HepG2 (cell line): ENCODE results near the gene NPTXR. TPM values are rescaled to one million over a fixed set of nuclear protein-coding genes. Genes with fewer than 3 reads are reported as not detected.

Source experiments
- CC2D1A ChIP-seq: sonication (generic); formaldehyde crosslinking; IDR thresholded peaks from 2 replicates; pipeline ENCODE4 v1.8.1; 2023; ENCODE audit warnings: mild to moderate bottlenecking, missing genetic modification reagents
- POLR2AphosphoS2 ChIP-seq: IDR thresholded peaks from 2 replicates; pipeline ENCODE4 v1.6.1; 2011; ENCODE audit warnings: low read depth, low read length, improper control_type of control experiment
- TBX2 ChIP-seq: sonication (generic); formaldehyde crosslinking; IDR thresholded peaks from 2 replicates; pipeline ENCODE4 v1.5.0; 2020; ENCODE audit warnings: missing genetic modification reagents, mild to moderate bottlenecking, borderline replicate concordance
- THAP11 ChIP-seq: IDR thresholded peaks from 2 replicates; pipeline ENCODE4 v1.6.1; 2016; ENCODE audit warnings: missing biosample characterization, missing genetic modification reagents
- U2AF1 ChIP-seq: fragments of 200-400 bp; formaldehyde crosslinking; optimal IDR thresholded peaks from 2 replicates; pipeline ENCODE3; 2017; ENCODE audit warnings: mild to moderate bottlenecking, low read depth, low read length
- ZC3H13 ChIP-seq: sonication (generic); formaldehyde crosslinking; IDR thresholded peaks from 2 replicates; pipeline ENCODE4 v1.8.1; 2023; ENCODE audit warnings: mild to moderate bottlenecking, missing genetic modification reagents, moderate library complexity
- ZNF260 ChIP-seq: sonication (generic); formaldehyde crosslinking; IDR thresholded peaks from 2 replicates; pipeline ENCODE4 v1.4.0; 2020; ENCODE audit warnings: missing genetic modification reagents, low read depth, mild to moderate bottlenecking, borderline replicate concordance
- ZNF34 ChIP-seq: sonication (generic); formaldehyde crosslinking; IDR thresholded peaks from 2 replicates; pipeline ENCODE4 v1.4.0; 2020; ENCODE audit warnings: mild to moderate bottlenecking, missing genetic modification reagents, borderline replicate concordance
- ZNF629 ChIP-seq: sonication (generic); formaldehyde crosslinking; conservative IDR thresholded peaks from 2 replicates; pipeline ENCODE4 v1.5.0; 2020; ENCODE audit warnings: missing genetic modification reagents
- polyA plus RNA-seq, 8 experiments: library from polyadenylated mRNA; depleted of rRNA in 3 of 8; stranded (reverse) in 7 of 8; unstranded in 1 of 8; fragments of >200 nt; fragmentation: Illumina TruSeq in 4 of 8; extraction: Trizol in 4 of 8; gene quantifications; 2 replicates each; pipeline versions ENCODE4 v1.2.1 to v1.2.3, GENCODE V29; 2011 to 2016; ENCODE audit warnings: low read depth in 4 of 8, missing spikeins in 1 of 8, mixed read lengths in 1 of 8; ENCODE audit not compliant: insufficient read depth in 1 of 8
- total RNA-seq, 5 experiments: library from RNA; depleted of rRNA; stranded (reverse); fragments of >200 nt; fragmentation: Illumina TruSeq; extraction: Trizol; gene quantifications; 2 replicates each; pipeline ENCODE4 v1.2.3, GENCODE V29; 2016; ENCODE audit warnings: low read depth in 1 of 5
- TF ChIP-seq, protein P1 (sequence below): sonication (generic); formaldehyde crosslinking; IDR thresholded peaks from 2 replicates; pipeline ENCODE4 v1.9.0; 2022; ENCODE audit warnings: low read depth, missing genetic modification reagents
- TF ChIP-seq, protein P2 (sequence below): sonication (generic); formaldehyde crosslinking; IDR thresholded peaks from 2 replicates; pipeline ENCODE4 v1.5.0; 2020; ENCODE audit warnings: missing genetic modification reagents
- TF ChIP-seq, protein P3 (sequence below): sonication (generic); formaldehyde crosslinking; IDR thresholded peaks from 2 replicates; pipeline ENCODE4 v1.4.0; 2020; ENCODE audit warnings: missing genetic modification reagents
- TF ChIP-seq, protein P4 (sequence below): fragments of 450-650 bp; IDR thresholded peaks from 2 replicates; pipeline ENCODE4 v1.6.1; 2017

NPTXR gene
- total and polyA plus RNA-seq, 2 of the 13 experiments (the other 11 are each of a cell fraction or from before 2014, with no cell fraction given), result 2.6 to 4.8 TPM

DNA sequence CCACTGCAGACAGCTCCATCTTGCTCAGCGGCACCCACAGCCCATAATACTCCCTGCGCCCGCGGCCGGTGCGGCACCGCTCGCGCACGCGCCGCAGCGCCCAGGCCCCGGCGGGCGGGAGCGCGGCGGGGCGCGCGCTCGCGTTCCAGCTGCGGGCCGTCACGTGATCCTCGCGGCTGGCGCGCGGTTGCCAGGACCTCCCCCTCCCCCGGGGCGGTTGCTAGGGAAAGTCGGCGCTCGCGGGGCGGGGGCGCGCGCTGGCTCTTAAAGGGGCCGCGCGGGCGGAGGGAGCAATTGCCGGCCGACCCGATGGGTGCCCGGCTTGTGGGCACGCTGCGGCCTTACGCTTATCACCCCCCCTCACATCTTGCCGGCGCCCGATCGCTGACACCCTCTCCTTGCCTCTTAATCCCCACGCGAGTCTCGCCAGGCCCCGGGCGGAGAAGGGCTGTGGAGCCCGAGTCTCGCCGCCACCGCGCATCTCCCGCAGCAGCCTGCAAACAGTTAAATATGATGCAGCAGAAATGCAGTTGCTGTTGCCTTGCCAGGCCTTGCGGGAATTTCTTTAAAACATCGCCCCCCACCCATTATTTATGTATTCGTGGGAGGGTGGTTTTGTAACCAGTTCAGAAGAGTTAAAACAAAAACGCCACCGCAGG, 28.5 kb upstream of the NPTXR start, which contains the start of gene CBX6 (continued):
- TF ChIP-seq, protein P1, sequence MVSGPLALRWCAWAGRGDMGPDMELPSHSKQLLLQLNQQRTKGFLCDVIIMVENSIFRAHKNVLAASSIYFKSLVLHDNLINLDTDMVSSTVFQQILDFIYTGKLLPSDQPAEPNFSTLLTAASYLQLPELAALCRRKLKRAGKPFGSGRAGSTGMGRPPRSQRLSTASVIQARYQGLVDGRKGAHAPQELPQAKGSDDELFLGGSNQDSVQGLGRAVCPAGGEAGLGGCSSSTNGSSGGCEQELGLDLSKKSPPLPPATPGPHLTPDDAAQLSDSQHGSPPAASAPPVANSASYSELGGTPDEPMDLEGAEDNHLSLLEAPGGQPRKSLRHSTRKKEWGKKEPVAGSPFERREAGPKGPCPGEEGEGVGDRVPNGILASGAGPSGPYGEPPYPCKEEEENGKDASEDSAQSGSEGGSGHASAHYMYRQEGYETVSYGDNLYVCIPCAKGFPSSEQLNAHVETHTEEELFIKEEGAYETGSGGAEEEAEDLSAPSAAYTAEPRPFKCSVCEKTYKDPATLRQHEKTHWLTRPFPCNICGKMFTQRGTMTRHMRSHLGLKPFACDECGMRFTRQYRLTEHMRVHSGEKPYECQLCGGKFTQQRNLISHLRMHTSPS (CRISPR knock-in tag), result no peak
- TF ChIP-seq, protein P2, sequence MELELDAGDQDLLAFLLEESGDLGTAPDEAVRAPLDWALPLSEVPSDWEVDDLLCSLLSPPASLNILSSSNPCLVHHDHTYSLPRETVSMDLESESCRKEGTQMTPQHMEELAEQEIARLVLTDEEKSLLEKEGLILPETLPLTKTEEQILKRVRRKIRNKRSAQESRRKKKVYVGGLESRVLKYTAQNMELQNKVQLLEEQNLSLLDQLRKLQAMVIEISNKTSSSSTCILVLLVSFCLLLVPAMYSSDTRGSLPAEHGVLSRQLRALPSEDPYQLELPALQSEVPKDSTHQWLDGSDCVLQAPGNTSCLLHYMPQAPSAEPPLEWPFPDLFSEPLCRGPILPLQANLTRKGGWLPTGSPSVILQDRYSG (CRISPR knock-in tag), result 0 out of 2 replicates have a peak, but pooled peaks have one; percentile 16
- TF ChIP-seq TBX2 (CRISPR knock-in tag) (peak; percentile 37; the same call in 1 of the 2 replicates), CC2D1A (CRISPR knock-in tag) (no peak), ZNF34 (CRISPR knock-in tag) (no peak), POLR2AphosphoS2 (no peak), U2AF1 (no peak), ZC3H13 (no peak), ZNF260 (CRISPR knock-in tag) (no peak), ZNF629 (CRISPR knock-in tag) (no peak), THAP11 (no peak)
- TF ChIP-seq, protein P3, sequence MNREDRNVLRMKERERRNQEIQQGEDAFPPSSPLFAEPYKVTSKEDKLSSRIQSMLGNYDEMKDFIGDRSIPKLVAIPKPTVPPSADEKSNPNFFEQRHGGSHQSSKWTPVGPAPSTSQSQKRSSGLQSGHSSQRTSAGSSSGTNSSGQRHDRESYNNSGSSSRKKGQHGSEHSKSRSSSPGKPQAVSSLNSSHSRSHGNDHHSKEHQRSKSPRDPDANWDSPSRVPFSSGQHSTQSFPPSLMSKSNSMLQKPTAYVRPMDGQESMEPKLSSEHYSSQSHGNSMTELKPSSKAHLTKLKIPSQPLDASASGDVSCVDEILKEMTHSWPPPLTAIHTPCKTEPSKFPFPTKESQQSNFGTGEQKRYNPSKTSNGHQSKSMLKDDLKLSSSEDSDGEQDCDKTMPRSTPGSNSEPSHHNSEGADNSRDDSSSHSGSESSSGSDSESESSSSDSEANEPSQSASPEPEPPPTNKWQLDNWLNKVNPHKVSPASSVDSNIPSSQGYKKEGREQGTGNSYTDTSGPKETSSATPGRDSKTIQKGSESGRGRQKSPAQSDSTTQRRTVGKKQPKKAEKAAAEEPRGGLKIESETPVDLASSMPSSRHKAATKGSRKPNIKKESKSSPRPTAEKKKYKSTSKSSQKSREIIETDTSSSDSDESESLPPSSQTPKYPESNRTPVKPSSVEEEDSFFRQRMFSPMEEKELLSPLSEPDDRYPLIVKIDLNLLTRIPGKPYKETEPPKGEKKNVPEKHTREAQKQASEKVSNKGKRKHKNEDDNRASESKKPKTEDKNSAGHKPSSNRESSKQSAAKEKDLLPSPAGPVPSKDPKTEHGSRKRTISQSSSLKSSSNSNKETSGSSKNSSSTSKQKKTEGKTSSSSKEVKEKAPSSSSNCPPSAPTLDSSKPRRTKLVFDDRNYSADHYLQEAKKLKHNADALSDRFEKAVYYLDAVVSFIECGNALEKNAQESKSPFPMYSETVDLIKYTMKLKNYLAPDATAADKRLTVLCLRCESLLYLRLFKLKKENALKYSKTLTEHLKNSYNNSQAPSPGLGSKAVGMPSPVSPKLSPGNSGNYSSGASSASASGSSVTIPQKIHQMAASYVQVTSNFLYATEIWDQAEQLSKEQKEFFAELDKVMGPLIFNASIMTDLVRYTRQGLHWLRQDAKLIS (CRISPR knock-in tag), result no peak
- TF ChIP-seq, protein P4, sequence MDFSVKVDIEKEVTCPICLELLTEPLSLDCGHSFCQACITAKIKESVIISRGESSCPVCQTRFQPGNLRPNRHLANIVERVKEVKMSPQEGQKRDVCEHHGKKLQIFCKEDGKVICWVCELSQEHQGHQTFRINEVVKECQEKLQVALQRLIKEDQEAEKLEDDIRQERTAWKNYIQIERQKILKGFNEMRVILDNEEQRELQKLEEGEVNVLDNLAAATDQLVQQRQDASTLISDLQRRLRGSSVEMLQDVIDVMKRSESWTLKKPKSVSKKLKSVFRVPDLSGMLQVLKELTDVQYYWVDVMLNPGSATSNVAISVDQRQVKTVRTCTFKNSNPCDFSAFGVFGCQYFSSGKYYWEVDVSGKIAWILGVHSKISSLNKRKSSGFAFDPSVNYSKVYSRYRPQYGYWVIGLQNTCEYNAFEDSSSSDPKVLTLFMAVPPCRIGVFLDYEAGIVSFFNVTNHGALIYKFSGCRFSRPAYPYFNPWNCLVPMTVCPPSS, result no peak
